T-helper 9 cell (primary cell): ENCODE measurements around the gene ECE1.
"Not testable (repeated sequence)": the region's sequence is repeated elsewhere in the genome, so short reads cannot be mapped to it uniquely, and the experiment has no call there.

ENCODE experiments used
- DNase-seq: peaks from one replicate; pipeline ENCODE4 v3.0.0-alpha.2; 2020

The ECE1 gene

DNA sequence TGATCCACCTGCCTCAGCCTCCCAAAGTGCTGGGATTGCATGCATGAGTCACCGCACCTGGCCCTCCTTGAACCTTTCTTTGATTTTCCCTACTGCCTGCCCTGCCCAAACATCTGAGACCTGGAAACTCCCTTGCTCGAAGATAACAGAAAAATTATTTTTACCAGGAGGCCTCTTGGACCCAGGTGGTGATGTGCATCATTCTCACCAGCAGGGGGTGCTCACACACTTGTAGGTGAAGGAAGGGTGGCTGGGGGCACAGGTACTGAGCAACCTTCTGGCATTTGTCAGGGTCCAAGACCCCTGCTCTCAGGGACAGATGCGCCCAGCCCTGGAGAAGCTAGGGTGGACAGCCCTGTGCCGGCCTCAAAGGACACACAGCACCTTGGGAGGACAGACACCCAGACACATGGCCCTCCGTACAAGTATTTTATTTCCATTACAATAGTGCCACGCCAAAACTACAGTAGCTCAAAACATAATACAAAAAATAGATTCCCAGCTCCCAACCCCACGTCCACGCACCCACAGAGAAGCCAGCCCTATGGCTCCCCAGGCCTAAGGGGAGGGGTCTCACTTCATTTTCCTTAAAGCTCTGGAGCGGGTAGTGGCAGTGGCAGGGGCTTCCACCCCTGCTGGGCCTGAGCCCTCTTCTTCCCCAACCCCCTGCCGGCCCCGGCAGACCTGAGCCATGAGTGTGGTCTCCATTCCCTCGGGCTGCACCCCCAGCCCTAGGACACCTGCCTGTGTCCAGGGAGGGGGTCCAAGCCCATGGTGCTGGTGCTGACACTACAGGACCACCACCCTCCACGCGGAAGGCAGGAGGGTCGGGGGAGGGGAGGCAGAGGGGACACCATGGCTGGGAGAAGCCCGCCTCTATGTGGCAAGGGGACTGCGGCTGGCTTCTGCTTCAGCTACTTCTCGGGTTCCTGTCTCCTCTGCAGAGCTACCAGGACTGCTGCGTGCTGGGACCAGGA lies 73.1 kb downstream of the ECE1 start:
- DNase-seq: peak; percentile 55

DNA sequence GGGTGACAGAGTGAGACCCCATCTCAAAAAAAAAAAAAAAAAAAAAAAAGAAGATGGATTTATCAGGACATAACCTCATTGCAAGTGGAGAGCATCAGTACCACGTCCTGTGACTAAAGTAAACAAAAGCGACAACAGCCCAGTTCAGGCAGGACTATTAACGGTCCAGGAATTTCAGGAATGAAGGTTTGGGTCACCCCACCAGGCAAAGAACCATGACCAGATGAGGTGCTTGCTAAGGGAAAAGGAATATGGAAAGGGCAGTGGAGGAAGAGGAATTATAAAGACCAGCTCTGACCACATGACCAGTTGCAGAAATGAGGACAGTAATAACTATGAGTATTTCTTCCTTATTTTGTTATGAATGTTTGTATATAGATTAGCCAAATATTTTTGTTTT lies 78.1 kb downstream of the ECE1 start:
- no peak for DNase-seq

DNA sequence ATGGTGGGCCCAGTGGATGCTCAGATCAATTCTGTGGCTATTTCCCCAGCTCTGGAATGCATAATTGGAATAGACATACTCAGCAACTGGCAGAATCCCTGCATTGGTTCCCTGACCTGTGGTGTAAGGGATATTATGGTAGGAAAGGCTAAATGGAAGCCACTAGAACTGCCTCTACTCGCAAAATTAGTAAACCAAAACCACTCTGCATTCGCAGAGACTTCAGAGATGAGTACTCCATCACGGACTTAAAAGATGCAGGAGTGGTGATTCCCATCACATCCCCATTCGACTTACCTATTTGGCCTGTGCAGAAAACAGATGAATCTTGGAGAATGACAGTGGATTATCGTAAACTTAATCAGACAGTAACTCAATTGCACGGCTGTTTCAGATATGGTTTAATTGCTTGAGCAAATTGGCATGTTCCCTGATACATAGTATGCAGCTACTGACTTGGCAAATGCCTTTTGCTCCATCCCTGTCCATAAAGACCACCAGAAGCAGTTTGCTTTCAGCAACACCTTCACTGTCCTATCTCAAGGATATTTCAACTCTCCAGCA lies 82.0 kb downstream of the ECE1 start:
- DNase-seq: not testable (repeated sequence)

DNA sequence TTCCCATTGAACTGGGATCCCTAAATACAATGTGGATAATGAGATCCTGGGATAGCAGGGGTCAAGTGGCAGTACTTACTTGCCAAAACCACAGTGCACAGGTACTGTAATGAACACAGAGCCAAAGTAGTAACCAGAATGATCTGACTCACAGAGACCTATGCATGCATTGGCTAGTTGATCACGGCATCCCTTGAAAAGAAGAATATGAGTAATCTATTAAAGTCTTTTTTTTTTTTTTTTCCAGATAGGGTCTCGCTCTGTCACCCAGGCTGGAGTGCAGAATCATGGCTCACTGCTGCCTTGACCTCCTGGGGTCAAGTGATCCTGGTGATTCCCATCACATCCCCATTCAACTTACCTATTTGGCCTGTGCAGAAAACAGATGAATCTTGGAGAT lies 84.1 kb downstream of the ECE1 start:
- DNase-seq: no peak

DNA sequence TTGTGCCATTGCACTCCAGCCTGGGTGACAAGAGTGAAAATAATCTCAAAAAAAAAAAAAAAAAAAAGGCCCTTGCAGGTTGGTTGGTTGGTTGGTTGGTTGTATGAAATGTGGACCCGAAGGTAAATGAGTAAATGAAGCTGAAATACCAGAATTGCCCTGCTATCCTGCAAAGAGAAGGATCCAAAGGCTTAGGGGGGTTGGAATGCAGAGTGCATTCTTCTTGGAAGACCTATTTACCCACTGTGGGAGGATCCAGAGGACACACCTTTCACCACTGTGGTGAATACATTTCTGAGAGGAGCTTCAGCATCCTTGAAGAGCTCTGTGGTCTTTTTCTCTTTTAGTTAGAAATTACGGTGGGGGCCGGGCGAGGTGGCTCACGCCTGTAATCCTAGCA lies 84.8 kb downstream of the ECE1 start:
- no peak for DNase-seq

DNA sequence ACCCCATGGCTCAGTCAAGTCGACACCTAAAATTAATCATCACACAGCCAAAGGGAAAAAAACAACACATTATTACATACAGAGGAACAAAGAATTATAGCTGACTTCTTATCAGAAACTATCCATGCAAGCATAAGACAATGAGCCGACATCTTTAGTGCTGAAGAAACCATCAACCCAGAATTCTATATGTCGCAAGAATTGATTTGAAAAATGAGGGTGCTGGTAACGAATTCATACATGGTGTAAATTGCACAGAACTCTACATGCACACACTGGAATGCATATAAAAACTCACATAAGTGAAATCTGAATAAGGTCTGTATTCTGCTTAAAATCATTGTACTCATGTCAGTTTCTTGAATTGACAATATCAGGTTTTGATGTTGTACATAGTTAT lies 88.6 kb downstream of the ECE1 start:
- DNase-seq: no peak

DNA sequence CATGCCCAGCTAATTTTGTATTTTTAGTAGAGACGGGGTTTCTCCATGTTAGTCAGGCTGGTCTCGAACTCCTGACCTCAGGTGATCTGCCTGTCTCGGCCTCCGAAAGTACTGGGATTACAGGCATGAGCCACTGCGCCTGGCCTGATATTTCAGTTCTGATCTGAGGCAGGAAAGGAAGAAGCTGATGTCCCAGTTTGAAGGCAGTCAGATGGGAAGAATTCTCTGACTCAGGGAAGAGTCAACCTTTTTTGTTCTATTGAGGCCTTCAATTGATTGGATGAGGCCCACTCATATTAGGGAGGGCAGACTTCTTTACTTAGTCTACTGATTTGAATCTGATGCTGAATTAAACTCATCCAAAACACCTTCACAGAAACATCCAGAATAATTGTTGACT lies 89.0 kb downstream of the ECE1 start:
- DNase-seq: not testable (repeated sequence)

DNA sequence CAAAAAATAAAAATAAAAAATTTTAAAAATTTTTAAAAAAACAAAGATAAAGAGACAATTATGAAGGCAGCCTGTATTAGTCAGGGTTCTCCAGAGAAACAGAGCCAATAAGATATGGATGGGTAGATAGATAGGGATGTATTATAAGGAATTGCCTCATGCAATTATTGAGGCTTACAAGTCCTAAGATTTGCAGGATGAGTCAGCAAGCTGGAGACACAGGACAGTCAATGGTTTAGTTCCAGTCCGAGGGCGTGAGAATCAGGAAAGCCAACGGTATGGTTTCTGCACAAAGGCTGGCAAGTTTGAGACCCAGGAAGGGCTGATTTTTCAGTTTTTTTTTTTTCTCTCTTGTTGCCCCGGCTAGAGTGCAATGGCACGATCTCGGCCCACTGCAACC lies 89.5 kb downstream of the ECE1 start:
- DNase-seq: no peak

DNA sequence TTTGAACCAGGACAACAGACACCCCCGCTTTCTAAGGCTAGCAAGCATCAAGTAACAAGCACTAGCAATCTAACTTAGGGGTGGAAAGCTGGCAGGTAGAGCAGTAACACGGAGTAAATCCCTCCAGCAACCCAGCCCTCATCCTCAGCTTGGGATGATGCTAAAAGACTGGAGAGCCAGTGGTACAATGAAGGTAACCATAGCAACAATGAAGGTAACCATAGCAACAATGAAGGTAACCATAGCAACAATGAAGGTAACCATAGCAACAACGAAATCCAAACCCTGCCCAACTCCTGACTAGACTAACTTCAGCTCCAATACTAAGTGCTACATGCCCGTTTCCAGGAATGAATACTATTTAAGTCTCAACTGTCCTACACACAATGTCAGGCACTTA lies 91.3 kb downstream of the ECE1 start:
- no peak for DNase-seq

DNA sequence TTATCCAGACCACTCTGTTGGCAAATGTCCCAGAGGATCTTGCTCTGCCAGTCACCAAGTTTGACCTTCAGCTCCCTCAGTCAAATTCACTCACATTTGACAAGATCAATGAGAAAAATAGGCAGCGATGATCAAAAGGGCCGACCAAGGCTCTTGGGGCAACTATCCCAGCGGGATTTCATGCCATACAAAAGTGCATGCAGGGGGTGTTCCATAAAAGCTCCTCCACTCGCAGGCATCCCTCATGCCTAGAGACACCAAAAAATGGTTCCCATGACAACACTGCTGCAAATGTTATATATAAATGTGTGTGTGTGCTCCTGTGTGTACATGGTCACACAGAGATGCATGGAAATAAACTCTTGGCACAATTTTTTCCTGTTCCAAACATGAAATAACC lies 97.4 kb downstream of the ECE1 start:
- DNase-seq: no peak

DNA sequence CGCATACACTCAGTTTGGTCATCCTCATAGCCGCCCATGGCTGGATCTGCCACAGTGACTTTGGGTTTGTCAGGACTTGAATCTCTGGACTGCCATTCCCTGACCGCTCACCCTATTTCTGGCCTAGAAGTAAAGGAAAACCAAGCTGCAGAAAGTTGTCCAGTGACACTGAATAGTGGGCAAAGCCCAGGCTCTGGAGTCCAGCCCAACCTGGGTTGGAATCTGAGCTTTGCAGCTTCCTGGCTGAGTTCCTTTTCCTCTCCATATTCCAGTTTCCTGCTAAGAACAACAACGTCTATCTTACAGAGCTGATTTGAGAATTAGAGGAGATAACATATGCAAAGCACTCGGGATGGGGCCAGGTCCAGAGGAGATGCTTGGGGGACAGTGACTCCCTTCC lies 98.0 kb downstream of the ECE1 start:
- no peak for DNase-seq

DNA sequence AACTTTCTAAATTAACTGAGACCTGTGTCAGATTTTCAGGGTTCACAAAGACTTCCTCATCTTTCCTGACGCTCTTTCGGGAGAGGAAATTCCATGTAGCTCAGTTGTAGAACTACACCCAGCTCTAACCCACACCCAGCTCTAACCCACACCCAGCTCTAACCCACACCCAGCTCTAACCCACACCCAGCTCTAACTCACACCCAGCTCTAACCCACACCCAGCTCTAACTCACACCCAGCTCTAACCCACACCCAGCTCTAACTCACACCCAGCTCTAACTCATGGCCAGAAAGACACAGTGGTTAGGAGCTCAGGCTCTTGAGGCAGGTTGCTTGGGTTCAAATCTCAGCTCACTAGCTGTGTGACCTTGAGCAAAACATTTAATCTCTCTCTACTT lies 99.5 kb downstream of the ECE1 start:
- not testable (repeated sequence) for DNase-seq

DNA sequence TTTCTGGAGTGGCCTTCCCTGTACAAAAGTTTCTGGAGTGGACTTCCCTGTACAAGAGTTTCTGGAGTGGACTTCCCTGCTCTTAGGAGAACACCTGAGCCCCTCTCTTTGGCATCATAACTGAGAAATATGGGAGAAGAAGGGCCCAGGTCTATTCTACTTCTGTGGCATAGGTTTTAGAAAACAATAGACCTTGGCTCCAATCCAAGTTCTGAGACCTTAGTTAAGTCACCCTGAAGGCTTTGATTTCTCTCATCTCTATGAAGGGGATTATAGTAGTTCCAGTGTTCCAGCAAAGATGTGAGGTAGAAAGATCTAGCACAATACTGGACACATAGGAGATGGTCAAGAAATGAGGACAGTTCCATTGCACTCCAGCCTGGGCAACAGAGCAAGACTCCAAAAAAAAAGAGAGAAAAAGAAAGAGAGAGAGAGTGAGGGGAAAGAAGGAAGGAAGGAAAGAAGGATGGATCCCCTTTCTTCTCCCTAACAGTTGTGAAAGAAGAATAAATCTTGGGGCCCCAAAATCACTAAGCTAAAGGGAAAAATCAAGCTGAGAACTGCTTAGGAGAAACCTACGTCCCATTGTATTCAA lies 100.3 kb downstream of the ECE1 start:
- no peak for DNase-seq

DNA sequence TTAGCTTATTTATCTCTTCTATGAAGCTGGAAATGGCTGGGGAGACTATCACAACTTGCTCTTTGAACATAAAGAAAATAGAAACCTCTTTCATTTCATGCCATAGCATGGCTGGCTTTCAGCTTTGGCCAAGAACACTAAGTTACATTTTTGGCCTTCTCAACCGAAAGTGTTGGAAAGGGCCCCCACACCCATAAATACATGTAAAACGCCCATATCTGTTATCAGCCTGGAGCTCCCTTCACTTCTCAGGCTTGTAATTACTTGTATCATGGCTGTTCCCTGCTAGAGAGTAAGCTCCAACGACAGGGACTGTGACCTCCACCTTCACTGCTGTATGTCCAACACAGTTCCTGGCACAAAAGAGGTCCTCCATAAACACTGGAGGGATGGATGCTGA lies 100.8 kb downstream of the ECE1 start:
- no peak for DNase-seq

DNA sequence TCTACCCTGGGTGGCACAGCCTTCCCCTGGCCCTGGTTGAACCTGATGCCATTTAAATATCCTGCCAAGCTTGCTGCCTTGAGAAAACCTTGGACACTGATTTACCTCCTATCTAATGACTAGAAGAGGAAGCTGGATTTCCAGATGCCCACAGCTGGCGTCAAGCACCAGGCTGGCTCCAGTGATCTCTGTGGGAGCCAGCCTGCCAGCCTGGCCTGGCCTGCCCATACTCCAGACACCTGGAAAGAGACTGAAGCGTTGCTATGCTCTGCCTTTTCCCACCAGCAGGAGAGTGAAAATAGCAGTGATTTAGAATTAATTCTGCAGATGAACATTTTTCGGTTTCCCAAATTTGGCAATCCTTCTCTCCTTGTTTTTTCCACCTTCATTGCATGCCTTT lies 102.0 kb downstream of the ECE1 start:
- no peak for DNase-seq

DNA sequence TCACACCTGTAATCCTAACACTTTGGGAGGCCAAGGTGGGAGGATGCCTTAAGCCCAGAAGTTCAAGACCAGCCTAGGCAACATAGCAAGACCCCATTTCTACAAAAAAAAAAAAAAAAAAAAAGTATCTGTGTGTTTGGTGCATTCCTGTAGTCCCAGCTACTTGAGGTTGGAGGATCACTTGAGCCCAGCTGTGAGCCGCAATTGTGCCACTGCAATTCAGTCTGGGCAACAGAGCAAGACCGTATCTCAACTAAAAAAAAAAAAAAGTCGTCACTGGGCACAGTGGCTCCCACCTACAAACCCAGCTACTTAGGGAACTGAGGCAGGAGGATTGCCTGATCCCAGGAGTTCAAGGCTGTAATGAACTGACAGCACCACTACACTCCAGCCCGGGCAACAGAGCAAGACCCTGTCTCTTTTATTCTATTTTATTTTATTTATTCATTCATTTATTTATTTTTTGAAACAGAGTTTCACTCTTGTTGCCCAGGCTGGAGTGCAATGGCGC lies 105.0 kb downstream of the ECE1 start:
- no peak for DNase-seq

DNA sequence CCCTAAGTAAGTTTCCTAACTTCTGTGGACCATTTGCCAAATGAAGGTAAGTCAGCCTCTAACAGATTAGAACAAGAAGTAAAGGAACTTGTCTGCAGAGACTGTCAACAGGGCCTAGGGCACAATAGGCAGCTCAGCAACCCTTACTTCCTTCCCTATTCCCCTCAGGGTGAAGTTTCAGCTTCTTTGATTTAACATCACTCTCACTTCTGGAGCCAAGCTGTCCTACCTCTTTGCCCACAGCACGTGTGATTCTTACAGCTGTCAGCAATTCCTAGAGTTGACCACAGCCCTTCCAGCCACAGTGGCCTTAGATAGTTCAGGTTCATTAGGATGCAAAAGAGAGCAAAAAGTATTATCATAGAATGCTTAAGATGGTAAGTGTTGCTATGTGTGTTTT lies 106.0 kb downstream of the ECE1 start:
- no peak for DNase-seq

DNA sequence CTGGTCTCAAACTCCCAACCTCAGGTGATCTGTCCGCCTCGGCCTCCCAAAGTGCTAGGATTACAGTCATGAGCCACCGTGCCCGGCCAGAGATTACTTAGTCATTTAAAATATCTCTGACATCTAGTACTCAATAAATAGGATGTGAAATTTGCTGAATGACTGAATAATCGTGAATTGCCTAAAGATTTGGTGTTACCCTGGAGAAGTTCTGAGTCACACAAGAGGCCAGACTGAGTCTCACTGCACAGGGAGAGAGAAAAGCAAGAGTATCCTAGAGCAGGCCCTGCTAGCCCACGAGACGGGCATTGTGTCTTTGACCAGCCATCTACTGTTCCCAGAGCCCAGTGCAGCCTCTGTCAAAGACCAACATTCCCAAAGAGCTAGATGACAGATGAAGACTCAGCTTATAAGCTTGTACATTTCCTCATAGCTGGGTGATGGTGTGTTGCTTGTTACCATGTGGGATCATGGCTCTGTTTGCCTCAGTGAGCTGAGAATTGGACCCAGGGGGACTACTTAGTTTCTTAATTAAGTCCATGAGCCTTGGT lies 108.0 kb downstream of the ECE1 start:
- no peak for DNase-seq

DNA sequence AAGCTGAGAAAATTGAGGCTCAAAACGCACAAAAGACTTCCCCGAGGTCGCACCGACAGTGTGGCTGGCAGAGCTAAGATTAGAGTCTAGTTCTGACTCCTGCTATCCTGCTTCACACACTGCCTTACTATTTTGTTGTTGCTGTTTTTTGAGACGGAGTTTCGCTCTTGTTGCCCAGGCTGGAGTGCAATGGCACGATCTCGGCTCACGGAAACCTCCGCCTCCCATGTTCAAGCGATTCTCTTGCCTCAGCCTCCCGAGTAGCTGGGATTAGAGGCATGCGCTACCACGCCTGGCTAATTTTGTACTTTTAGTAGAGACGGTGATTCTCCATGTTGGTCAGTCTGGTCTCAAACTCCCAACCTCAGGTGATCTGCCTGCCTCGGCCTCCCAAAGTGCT lies 112.0 kb downstream of the ECE1 start:
- not testable (repeated sequence) for DNase-seq

DNA sequence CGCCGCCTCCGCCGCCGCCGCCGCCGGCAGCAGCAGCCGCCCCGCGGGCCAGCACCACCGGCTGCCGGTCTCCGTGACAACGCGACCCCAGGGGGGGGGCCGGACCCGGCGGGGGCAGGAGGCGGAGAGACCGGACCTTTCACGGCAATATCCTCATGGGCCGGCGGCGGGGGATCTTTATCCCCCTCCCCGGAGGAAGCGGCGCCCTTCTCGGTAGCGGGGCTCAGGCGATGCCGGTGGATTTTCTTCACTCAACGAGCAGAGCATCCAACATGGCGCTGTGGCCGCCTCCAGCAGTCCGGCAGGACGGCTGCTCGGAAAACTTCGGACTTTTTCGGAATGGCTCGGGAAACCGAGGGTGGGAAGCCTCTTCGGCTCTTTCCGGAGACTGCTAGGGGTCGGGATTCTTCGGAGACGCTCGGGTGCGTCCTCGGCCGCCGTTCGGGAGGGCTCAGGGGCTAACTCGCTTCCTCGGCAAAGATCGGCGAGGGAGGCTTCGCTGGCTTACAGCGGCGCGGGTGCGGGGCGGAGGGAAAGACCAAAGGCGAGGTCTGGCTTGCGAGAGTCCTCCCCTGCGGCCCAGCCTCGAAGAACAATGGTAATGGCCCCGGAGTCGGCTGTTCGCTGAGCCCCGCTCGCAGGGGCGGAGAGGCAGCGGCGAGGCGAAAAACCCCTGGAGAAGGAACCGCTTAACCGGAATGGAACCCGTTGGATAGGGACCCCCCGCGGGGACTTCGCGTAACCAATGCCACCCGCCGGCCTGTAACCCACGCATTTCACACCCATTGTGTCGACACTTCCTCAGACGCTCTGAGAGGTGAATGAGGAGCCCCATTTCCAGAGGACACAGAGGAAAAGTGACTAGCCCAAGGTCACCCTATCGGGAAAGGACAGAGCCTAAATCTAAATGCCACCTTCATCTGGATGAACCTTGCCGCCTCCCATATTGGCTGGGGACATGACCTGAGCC lies 113.4 kb downstream of the ECE1 start, which contains the start of gene EIF4G3:
EIF4G3 (minus strand) TSS at position 312 of the 970 bp plus-strand sequence. CDS start 174,155 bp downstream, outside the sequence.
- peak; percentile 100 for DNase-seq

DNA sequence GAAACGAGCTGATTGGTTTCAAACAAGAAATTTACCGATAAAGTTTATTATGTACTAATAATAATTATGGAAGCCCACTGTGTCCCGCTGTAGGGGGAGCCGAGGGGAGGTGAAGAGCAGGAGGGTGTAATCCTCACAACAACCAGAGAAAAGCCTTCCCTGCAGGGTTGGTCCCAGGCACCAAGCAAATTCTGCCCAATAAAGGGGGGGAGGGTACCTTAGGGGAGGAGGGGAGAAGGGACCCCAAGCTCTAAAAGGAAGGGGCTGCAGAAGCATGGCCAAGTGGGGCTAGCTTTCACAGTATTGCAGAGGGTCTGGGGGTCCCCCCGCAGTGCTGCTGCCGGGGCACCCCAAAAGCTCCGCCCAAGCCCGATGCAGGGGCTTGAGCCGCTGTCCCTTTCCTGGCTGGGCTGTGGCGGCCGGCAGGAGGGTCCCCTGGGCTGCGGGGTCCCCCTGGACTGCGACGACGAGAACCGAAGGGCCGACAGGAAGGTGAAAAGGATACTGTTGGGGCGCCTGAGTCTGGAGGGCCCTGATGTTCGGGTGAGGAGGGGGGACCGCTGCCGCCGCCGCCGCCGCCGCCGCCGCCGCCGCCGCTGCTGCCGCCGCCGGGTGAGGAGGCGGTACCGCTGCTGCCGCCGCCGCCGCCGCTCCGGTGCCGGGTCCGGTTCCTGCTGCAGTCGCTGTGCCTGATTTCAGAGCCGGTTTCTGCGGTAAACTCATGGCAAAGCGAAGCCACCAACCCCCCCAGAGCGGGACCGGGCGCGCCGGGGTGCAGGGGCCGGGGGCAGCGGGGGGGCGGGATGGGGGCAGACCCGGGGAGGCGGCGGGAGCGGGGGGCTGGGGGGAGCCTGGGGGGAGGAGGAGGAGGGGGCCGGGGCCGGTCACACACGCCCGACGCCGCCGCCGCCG lies 114.3 kb downstream of the ECE1 start:
- peak; percentile 50 for DNase-seq
